AG20443 (cell line): ENCODE data around the gene RYR2.
"Not testable (repeated sequence)": the region's sequence is repeated elsewhere in the genome, so short reads cannot be mapped to it uniquely, and the experiment has no call there.

Experiments used
- DNase-seq: peaks from one replicate; pipeline ENCODE4 v3.0.0; 2012; ENCODE audit warnings: low spot score, mixed read lengths

Gene RYR2

DNA sequence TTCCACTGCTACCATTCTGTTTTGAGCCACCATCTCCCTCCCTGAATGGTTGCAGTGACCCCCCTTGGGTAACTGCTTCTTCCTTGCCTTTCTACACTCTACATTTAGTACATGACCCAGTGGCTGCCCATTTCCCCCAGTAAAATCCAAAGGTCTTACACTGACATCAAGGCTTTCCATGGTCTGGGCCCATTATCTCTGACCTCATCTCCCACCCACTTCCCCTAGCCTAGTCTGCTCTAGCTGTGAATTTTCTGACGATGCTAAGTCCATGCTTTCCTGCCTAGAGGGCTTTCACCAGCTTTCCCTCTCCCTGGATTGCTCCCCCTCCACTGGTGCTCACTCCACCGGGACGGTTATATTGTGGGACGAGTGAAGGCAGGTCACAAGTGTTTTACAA, 219.2 kb downstream of the RYR2 start:
- DNase-seq: no peak

DNA sequence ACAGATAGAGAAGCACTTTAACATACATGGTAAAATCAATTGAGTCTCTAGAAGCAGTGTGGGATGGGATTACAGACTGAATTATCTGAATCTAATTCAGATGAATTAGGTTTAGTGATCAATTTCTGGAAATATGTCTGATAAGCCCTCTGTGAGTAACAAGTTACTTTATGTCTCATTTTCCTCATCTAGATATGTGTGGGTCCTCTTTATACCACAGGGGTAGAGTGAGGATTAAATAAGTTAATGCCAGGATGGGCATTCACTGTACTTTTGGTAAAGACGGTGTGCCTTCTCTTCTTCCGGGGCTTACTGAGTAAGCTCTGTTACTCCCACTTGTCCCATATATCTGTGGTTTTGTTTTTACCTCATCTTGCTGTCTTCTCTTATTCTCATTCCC, 225.8 kb downstream of the RYR2 start:
- no peak for DNase-seq

DNA sequence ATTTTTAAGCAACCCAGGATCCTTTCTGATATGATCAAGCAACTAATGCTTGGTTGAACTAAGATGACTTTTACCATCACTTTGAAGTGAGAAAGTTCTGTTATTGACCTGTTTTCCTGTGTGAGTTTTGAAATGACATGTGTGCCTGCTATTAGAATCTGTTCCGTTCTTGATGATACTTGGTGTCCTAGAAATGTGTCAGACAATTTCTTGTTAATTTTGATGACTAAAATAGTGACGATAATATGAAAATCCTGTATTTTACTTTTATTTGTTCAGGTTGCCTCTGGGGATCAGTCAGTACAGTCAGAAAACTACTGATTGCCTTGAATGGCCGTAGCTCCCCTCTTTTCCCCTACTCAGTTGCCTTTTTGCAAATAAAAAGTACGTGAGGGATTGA, 228.0 kb downstream of the RYR2 start:
- DNase-seq: no peak

DNA sequence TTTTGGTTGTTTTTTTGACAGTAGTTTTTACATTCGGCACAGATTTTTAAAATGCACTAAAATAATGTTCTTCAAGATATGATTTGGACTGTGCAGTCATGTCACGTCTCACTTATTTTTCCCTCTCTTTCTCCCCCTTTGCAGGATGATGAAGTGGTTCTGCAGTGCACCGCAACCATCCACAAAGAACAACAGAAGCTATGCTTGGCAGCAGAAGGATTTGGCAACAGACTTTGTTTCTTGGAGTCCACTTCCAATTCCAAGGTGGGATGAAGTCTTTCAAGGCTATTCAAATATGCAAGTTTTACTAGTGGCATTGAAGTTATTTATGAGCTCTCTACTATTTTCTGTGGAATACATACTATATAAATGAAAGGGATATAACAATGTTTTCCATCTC, 228.4 kb downstream of the RYR2 start:
- DNase-seq: no peak

DNA sequence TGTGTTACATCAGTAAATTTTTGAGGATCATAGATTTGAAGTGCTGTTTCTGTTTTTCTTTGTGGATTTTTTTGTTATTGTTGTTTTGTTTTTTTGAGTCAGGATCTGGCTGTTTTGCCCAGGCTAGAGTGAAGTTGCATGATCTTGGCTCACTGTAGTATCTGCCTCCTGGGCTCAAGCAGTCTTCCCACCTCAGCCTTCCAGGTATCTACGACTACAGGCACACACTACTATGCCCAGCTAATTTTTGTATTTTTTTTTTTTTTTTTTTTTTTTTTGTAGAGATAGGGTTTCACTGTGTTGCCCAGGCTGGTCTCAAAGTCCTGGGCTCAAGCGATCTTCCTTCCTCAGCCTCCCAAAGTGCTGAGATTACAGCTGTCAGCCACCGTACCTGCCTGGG, 236.0 kb downstream of the RYR2 start:
- not testable (repeated sequence) for DNase-seq

DNA sequence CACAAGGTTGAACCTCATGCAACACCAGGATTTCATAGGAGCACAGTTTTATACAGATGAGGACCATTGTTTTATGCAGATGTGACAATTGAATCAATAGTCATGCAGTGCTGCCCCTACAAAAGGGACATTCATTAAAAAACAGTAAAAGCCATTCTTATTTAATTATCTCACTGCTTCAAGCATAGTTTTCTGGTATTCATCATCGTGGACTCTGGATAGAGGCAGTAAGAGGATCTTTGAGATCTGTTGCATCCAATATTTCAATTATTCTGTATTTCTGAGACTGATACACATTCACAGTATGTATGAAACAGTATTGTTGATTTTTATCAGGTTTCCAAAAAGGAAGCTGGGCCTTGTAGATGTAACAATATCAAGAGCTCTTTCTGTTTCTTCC, 237.6 kb downstream of the RYR2 start:
- DNase-seq: no peak

DNA sequence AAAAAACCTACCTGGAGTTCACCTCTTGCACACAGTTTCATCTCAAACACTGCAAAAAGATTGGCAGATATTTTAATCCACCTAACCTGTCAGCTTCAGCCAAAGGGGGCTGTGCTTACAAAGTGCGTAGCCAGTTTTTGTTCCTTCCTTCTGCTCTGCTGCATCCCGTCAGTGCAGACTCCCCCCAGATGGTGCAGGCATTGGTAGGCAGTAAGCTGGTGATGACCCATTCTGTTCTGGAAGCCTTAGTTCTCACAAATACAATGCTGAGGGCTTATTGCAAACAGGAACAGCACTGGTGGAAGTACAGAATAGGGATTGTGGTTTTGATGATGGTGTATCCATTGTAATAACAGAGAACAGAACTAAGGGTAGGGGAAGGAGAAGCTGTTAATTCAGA, 239.5 kb downstream of the RYR2 start:
- no peak for DNase-seq

DNA sequence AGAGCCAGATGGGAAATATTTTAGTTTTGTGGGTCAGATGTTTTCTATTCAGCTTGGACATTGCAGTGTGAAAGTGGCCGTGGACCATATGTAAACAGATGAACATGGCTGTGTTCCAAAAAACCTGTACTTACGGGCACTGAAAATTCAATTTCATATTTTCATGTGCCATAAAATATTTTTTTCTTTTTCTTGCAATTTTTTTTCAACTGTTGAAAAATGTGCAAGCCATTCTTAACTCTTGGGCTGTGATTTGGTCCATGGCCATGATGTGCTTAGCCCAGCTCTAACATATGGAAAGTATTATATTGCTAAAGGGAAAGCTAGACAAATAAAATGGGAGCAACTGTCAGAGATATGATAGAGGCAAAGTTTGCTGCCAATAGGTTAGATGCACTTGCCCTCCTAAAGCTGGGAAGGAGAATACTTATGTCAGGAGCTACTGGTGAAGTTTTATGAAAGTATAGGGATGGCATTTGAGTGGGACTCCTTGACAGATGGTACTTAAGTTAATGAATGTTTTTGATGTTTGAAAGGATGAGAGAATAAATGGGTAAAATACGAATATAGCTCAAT, 240.3 kb downstream of the RYR2 start:
- DNase-seq: no peak

DNA sequence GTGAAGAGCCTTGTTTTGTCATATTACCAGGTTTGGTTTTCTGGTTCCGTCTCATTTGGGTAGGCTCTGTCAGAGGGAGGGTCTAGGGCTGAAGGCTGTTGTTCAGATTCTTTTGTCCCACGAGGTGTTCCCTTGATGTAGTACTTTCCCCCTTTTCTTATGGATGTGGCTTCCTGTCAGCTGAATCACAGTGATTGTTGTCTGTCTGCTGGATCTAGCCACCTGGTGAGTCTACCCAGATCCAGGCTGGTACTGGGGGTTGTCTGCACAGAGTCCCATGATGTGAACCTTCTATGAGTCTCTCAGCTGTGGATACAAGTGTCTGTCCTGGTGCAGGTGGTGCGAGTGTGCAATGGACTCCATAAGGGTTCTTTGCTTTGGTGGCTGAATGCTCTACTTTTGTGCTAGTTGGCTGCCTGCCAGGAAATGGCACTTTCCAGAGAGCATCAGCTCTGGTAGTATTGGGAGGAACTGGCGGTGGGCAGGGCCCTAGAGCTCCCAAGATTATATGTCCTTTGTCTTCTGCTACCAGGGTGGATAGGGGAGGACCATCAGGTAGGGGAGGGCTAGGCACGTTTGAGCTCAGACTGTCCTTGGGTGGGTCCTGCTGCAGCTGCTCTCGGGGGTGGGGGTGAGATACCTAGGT, 246.0 kb downstream of the RYR2 start:
- no peak for DNase-seq

DNA sequence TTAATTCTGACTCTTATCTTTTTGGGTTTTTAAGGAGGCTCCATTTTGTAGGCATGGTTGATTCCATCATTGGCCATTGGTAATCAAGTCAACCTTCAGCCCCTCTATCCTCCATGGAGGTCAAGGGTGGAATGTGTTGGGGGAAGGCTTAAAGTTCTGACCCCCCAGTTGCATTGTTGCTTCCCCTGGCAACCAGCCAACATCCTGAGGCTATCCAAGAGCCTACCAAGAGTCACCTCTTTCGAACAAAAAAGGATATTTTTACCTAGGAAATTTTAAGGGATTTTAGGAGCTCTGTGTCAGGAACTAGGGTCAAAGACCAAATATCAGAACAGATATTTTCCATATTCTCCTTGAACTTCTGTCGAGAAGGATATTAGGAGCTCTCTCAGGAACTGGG, 251.8 kb downstream of the RYR2 start:
- DNase-seq: no peak

DNA sequence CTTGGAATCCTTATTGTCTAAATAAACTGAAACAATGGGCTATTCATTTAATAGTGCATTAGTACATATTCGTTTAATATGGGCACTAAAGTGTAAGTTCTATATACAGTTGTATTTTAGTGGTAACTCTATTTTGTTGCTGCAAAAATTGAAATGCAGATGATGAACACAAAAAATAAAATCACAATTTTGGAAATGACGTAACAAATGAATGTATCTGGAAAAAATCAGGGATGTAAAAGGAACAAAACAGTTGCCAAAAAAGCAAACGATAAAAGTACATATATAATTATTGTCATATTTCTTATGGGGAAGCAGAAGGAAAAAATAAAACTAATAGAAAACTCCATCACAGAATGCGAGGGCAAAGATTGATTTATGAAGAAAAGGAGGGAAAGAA, 254.9 kb downstream of the RYR2 start:
- DNase-seq: no peak

DNA sequence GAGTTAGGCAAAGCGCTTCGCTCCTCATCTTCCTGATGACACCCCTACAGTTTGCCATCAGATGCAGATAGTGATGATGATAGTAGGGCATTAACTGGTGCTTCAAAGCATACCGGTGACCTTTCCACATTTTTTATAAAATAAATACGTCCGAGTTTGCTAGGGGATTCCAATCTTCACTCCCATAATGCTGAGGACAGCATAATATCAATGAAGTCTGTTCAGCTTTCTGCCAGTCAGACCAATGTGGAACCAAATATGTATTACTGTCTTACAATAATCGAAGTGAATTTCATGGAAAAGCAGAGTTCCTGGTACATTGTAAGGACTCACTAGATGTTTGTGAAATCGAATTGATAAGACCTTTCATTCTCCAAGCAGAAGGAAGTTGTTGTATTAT, 258.7 kb downstream of the RYR2 start:
- no peak for DNase-seq

DNA sequence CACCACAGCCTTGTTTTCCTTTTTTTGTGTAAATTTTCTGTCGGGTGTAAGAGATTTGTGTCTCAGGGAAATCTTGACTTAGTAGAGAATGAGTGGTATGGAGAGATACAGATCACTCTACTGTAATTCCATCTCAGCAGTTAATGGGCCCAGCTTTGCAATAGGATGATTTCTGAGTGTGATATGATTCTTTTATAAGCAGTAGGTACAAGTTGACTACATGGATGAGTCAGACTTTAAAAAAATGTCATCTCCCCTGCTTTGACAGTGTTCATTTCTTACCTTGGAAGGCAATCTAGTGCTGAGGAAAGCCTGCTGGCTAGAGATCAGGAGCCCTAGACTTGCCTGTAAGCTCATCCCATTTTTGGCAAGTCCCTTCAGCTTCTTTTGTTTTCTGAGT, 261.9 kb downstream of the RYR2 start:
- no peak for DNase-seq

DNA sequence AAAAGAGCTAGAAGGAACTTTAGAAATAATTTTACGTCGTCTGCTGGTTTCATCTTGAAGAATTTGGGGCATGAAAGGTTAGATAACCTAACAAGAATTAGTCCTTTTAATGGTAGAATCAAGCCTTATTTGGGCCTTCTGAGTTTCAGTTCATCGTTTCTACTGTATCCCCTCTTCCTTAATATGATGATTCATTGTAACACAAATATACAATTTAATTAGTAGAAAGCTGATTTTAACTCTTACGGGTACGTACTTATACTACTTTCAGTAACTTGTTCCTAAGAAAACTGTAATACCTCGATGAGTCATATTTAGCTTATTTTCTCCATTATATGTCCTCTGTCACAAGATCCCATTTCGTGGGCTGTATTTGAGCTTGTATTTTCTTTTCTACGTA, 264.7 kb downstream of the RYR2 start:
- DNase-seq: no peak

DNA sequence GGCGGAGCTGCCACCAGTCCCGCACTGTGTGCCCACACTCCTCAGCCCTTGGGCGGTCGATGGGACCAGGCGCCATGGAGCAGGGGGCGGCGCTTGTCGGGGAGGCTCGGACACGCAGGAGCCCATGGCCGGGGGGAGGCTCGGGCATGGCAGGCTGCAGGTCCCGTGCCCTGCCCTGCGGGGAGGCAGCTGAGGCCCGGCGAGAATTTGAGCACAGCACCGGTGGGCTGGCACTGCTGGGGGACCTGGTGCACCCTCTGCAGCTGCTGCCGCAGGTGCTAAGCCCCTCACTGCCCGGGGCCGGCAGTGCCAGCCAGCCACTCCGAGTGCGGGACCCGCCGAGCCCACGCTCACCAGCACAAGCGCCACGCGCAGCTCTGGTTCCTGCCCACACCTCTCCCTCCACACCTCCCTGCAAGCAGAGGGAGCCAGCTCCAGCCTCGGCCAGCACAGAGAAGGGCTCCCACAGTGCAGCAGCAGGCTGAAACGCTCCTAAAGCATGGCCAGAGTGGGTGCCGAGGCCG, 267.7 kb downstream of the RYR2 start:
- no peak for DNase-seq

DNA sequence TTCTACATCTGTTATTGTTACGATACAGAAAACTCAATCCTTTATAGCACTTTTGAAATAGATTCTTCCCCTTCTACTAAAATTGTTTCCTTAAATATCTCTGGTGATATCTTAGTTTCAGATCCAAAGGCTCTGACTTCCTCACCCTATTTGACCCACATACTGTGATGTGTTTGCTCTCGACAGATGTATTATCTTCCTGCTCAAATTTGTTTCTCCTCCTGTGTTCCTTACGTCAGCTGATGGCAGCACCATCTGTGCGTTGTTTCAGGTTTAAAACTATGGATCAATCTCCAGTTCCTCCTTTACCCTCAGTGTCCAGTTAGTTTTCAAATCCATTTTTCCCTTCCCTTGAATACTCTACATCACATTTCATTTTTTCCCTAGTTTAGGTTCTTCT, 274.4 kb downstream of the RYR2 start:
- no peak for DNase-seq

DNA sequence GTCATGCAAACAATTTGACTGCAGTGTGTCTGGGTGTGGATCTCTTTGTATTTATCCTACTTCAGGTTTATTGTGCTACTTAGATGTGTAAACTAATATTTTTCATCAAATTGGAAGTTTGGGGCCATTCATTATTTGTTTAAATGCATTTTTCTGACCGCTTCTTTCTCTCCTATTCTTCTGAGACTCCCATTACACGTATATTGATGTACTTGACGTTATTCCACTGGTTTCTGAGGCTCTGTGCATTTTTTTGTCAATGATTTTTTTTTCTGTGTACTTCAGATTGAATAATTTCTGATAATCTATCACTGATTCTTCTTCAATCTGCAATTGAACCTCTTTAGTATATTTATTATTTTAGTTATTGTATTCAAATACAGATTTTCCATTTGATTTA, 276.8 kb downstream of the RYR2 start:
- no peak for DNase-seq

DNA sequence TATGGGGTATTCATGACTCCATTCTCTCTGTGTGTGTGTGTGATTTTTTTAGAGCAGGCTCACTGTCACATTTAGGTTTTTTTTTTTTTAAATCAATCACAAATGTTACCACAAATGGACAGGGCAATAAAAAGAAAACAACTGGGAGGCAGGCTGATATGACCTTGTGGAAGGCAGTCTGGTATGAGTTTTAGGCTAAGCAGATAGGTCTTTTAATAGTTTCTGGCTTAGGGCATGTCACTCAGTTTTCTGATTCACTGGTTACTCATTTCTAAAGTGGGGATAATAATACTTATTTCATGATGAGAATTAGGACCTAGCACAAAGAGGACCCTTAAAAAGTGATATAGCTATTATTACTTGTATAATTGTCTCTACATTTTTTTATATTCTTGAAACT, 278.9 kb downstream of the RYR2 start:
- DNase-seq: no peak

DNA sequence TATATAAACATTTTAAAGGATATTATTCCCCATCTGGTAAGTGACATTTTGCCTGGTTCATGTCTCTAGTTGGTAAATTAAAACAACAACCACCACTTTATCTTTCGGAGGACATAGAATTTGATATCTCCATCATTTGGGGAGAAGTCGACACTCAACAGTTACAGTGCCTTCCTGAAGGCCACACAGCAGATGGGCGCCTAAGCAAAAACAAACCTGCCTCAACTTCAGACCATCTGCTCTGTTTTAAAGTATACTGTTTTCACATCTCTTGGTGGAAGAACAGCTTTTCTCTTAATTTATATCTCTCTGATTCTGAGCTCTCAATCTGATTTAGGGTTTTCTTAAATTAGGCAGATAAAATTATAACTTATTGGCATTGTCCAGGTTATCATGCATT, 282.2 kb downstream of the RYR2 start:
- no peak for DNase-seq

DNA sequence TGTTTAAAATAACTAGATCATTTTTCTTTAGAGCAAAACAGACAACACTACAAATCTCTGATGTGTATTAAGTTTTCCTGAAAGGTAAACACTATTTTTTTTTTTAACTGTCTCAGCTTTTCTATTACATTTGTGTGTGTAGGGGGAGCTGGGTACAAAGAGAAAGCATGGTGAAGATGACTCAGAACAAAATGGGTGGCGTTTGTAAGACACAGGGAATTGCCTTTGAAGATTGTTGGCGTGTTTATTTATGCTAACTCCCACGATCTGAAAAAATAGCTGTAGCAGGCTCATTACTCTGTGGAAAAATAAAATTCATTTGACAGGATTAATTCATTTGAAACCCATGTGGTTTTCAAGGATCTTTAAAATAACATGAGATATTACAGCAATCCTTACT, 285.1 kb downstream of the RYR2 start:
- DNase-seq: no peak

DNA sequence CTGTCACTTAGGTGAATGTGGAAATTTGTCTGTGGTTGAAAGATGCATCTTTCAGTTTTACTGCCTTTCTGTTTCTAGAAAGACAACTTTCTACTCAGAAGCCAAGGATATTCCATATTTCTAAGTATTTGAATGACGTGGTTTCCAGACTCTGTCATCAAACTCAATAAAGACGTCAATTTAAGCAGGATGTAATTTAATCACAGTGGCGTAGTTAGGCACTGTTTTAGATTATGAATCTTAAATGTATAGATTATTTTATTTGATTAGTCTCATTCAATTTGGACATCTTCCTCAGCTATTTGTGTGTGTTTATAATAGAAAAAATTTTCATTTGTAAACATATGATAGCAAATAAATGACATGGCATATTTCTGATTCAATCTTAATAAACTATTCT, 298.9 kb downstream of the RYR2 start:
- DNase-seq: no peak

DNA sequence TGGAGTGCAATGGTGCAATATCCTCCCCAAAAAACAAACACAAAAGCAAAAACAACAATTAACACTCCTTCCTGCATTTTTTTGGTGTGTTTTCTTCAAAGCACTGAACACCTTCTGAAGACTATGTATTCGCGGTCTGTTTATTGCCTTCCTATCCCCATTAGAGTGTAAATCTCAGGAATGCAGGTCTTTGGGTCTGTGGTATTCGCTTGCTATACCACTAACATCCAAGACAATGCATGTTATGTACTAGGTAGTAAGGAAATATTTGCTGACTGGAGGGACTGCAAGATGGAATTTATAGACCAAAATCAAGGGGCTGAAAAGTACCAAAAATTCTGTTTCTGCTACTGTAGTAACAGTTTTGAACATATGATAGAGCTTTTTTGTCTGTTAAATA, 299.4 kb downstream of the RYR2 start:
- DNase-seq: no peak

DNA sequence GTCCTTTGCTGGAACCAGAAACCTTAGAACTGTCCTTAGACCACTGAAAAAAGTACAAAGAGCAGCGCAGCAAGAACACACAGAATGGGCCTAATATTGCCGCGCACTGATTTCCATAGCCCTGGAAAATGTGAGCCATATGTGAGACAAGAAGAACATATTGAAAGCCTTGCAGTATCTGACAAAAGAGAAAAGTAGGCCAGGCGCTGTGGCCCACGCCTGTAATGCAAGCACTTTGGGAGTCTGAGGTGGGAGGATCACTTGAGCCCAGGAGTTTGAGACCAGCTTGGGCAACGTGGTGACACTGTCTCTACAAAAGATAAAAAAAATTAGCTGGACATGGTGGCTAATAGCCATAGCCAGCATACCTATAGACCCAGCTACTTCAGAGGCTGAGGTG, 300.7 kb downstream of the RYR2 start:
- DNase-seq: no peak

DNA sequence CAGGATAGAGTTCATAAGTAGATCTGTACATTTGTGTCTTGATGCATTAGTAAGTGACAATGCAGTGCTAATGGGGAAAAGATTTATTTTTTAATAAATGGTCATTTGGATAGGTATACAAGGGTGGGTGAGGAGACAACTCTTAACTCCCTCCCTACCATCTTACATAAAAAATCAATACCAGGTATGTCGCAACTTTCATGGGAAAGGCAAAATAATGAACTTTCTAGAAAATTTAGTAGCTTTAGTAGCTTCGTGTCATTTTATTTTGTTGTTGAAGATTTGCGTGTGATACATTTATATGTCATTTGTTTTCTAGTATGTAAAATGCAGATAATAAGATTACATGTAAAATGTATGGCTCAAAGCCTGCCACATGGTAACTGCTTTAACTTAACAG, 310.8 kb downstream of the RYR2 start:
- no peak for DNase-seq
